Measurements from ENCODE around the gene ADGRD1.

DNA sequence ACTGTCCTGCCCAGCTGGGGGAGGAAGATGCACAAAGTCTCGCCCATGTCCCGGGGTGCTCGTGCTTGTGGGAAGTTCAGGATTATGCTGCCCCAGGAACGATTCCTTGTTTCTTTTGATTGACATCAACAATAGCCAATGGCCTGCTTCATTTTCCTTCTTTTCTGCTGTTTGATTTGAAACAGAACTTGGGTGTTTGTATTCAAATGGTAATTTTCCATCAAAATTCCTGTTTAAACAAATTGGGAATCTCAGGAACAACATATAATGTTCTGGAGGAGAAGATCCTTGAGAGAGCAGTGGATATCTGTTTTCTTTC lies 97.4 kb downstream of the ADGRD1 start:
- TF ChIP-seq, protein P1, sequence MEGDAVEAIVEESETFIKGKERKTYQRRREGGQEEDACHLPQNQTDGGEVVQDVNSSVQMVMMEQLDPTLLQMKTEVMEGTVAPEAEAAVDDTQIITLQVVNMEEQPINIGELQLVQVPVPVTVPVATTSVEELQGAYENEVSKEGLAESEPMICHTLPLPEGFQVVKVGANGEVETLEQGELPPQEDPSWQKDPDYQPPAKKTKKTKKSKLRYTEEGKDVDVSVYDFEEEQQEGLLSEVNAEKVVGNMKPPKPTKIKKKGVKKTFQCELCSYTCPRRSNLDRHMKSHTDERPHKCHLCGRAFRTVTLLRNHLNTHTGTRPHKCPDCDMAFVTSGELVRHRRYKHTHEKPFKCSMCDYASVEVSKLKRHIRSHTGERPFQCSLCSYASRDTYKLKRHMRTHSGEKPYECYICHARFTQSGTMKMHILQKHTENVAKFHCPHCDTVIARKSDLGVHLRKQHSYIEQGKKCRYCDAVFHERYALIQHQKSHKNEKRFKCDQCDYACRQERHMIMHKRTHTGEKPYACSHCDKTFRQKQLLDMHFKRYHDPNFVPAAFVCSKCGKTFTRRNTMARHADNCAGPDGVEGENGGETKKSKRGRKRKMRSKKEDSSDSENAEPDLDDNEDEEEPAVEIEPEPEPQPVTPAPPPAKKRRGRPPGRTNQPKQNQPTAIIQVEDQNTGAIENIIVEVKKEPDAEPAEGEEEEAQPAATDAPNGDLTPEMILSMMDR (IDR thresholded peaks at IDR 0.05), result no peak
- TF ChIP-seq, protein P2, sequence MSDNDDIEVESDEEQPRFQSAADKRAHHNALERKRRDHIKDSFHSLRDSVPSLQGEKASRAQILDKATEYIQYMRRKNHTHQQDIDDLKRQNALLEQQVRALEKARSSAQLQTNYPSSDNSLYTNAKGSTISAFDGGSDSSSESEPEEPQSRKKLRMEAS (IDR thresholded peaks at IDR 0.05; ENCODE audit: low read depth), result no peak
- TF ChIP-seq MXI1 (IDR thresholded peaks at IDR 0.05; ENCODE audit: low read depth, low read length), result no peak
- TF ChIP-seq YY1 (IDR thresholded peaks at IDR 0.05; ENCODE audit: low read depth), result no peak
- no peak for TF ChIP-seq NRF1 (IDR thresholded peaks at IDR 0.05; ENCODE audit: low read depth, low read length)
- TF ChIP-seq EZH2phosphoT487 (IDR thresholded peaks at IDR 0.05; ENCODE audit: borderline replicate concordance, low read depth), result no peak
- no peak for TF ChIP-seq SIN3A (IDR thresholded peaks at IDR 0.05; ENCODE audit: borderline replicate concordance, low read depth, low read length)
- no peak for TF ChIP-seq RAD21 (IDR thresholded peaks at IDR 0.05; ENCODE audit: low read length)
- no peak for TF ChIP-seq POLR2AphosphoS5 (IDR thresholded peaks at IDR 0.05; ENCODE audit: low read depth, low read length)
- TF ChIP-seq RXRA (IDR thresholded peaks at IDR 0.05; ENCODE audit: borderline replicate concordance, low read depth), result no peak
- no peak for TF ChIP-seq ELF1 (IDR thresholded peaks at IDR 0.05)
- TF ChIP-seq, protein P3, sequence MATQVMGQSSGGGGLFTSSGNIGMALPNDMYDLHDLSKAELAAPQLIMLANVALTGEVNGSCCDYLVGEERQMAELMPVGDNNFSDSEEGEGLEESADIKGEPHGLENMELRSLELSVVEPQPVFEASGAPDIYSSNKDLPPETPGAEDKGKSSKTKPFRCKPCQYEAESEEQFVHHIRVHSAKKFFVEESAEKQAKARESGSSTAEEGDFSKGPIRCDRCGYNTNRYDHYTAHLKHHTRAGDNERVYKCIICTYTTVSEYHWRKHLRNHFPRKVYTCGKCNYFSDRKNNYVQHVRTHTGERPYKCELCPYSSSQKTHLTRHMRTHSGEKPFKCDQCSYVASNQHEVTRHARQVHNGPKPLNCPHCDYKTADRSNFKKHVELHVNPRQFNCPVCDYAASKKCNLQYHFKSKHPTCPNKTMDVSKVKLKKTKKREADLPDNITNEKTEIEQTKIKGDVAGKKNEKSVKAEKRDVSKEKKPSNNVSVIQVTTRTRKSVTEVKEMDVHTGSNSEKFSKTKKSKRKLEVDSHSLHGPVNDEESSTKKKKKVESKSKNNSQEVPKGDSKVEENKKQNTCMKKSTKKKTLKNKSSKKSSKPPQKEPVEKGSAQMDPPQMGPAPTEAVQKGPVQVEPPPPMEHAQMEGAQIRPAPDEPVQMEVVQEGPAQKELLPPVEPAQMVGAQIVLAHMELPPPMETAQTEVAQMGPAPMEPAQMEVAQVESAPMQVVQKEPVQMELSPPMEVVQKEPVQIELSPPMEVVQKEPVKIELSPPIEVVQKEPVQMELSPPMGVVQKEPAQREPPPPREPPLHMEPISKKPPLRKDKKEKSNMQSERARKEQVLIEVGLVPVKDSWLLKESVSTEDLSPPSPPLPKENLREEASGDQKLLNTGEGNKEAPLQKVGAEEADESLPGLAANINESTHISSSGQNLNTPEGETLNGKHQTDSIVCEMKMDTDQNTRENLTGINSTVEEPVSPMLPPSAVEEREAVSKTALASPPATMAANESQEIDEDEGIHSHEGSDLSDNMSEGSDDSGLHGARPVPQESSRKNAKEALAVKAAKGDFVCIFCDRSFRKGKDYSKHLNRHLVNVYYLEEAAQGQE (IDR thresholded peaks at IDR 0.05; ENCODE audit: low read depth, low read length), result no peak
- TF ChIP-seq GATA2 (CRISPR knock-in tag; IDR thresholded peaks at IDR 0.05), result no peak

Measured in SK-N-SH (cell line).